HepG2 (cell line): Measurements from ENCODE around the gene RAET1E. TPM values are rescaled to one million over a fixed set of nuclear protein-coding genes. Genes with fewer than 3 reads are reported as not detected.

Experiments
- JUND ChIP-seq: sonication (generic); formaldehyde crosslinking; IDR thresholded peaks from 2 replicates; pipeline ENCODE4 v1.8.0; 2022; ENCODE audit warnings: mild to moderate bottlenecking, missing genetic modification reagents
- MTERF4 ChIP-seq: sonication (generic); formaldehyde crosslinking; IDR thresholded peaks from 2 replicates; pipeline ENCODE4 v1.8.0; 2023; ENCODE audit warnings: mild to moderate bottlenecking, missing genetic modification reagents
- MXD3 ChIP-seq: IDR thresholded peaks from 2 replicates; pipeline ENCODE4 v1.6.1; 2016; ENCODE audit warnings: mild to moderate bottlenecking, missing biosample characterization, missing genetic modification reagents
- REST ChIP-seq, 2 experiments: IDR thresholded peaks; 2 replicates each; pipeline ENCODE4 v1.6.1; 2011 to 2012; ENCODE audit warnings: low read length in 2 of 2, borderline replicate concordance in 1 of 2, low read depth in 1 of 2, mild to moderate bottlenecking in 1 of 2, moderate library complexity in 1 of 2
- STAT6 ChIP-seq: sonication (generic); formaldehyde crosslinking; IDR thresholded peaks from 2 replicates; pipeline ENCODE4 v1.4.0; 2020; ENCODE audit warnings: missing genetic modification reagents, mild to moderate bottlenecking, borderline replicate concordance
- U2AF2 ChIP-seq: fragments of 200-400 bp; formaldehyde crosslinking; IDR thresholded peaks from 2 replicates; pipeline ENCODE4 v1.6.1; 2017; ENCODE audit warnings: low read depth, mild to moderate bottlenecking, low read length
- ZHX2 ChIP-seq, 2 experiments: sonication (generic) in 1 of 2; formaldehyde crosslinking in 1 of 2; IDR thresholded peaks; 2 replicates each; pipeline versions ENCODE4 v1.6.1 to v1.9.0; 2014 to 2022; ENCODE audit warnings: antibody characterized with exemption in 1 of 2, borderline replicate concordance in 1 of 2, inconsistent platforms in 1 of 2, low read depth in 1 of 2, missing genetic modification reagents in 1 of 2
- ZNF264 ChIP-seq: sonication (generic); formaldehyde crosslinking; IDR thresholded peaks from 2 replicates; pipeline ENCODE4 v1.4.0; 2020; ENCODE audit warnings: missing genetic modification reagents
- ZNF335 ChIP-seq: sonication (generic); formaldehyde crosslinking; IDR thresholded peaks from 2 replicates; pipeline ENCODE4 v1.4.0; 2020; ENCODE audit warnings: missing genetic modification reagents
- ZNF713 ChIP-seq: sonication (generic); formaldehyde crosslinking; IDR thresholded peaks from 2 replicates; pipeline ENCODE4 v1.4.0; 2020; ENCODE audit warnings: mild to moderate bottlenecking, missing genetic modification reagents
- ZSCAN29 ChIP-seq: sonication (generic); formaldehyde crosslinking; conservative IDR thresholded peaks from 2 replicates; pipeline ENCODE4 v1.4.0; 2020; ENCODE audit warnings: mild to moderate bottlenecking, missing genetic modification reagents
- polyA plus RNA-seq, 8 experiments: library from polyadenylated mRNA; depleted of rRNA in 3 of 8; stranded (reverse) in 7 of 8; unstranded in 1 of 8; fragments of >200 nt; fragmentation: Illumina TruSeq in 4 of 8; extraction: Trizol in 4 of 8; gene quantifications; 2 replicates each; pipeline versions ENCODE4 v1.2.1 to v1.2.3, GENCODE V29; 2011 to 2016; ENCODE audit warnings: low read depth in 4 of 8, missing spikeins in 1 of 8, mixed read lengths in 1 of 8; ENCODE audit not compliant: insufficient read depth in 1 of 8
- total RNA-seq, 5 experiments: library from RNA; depleted of rRNA; stranded (reverse); fragments of >200 nt; fragmentation: Illumina TruSeq; extraction: Trizol; gene quantifications; 2 replicates each; pipeline ENCODE4 v1.2.3, GENCODE V29; 2016; ENCODE audit warnings: low read depth in 1 of 5

The RAET1E gene
- total and polyA plus RNA-seq, 2 of the 13 experiments (the other 11 are each of a cell fraction or from before 2014, with no cell fraction given) = not detected

GRCh38 chr6:149863698-149864577 lies 34.0 kb downstream of the RAET1E start, which contains the start of gene LRP11 (continued):
- peak; percentile 45; the same call in 1 of the 2 replicates for TF ChIP-seq JUND (CRISPR knock-in tag)
- 0 out of 2 replicates have a peak, but pooled peaks have one; percentile 77 for TF ChIP-seq ZNF335 (CRISPR knock-in tag)
- TF ChIP-seq MTERF4 (CRISPR knock-in tag) = peak; percentile 65; the same call in 1 of the 2 replicates
- TF ChIP-seq ZHX2 (IDR thresholded peaks at IDR 0.05; ENCODE audit: low read depth) = peak; percentile 52; the same call in 1 of the 2 replicates
- TF ChIP-seq ZHX2 (CRISPR knock-in tag; IDR thresholded peaks at IDR 0.05; ENCODE audit: borderline replicate concordance) = 0 out of 2 replicates have a peak, but pooled peaks have one; percentile 35
- TF ChIP-seq REST (IDR thresholded peaks at IDR 0.05; ENCODE audit: borderline replicate concordance in 1 of 2, low read depth in 1 of 2, low read length in 2 of 2) = peak in 1 of 2 experiments; percentile 91; a peak in 2 of 4 replicates
- 0 out of 2 replicates have a peak, but pooled peaks have one; percentile 34 for TF ChIP-seq ZNF264 (CRISPR knock-in tag)
- TF ChIP-seq MXD3 = peak; percentile 89; the same call in 1 of the 2 replicates
- TF ChIP-seq STAT6 (CRISPR knock-in tag) = no peak
- TF ChIP-seq ZSCAN29 (CRISPR knock-in tag) = no peak
- TF ChIP-seq U2AF2 = no peak
- no peak for TF ChIP-seq ZNF713 (CRISPR knock-in tag)
